Fibroblast of skin of left quadriceps (primary cell): ENCODE results near the gene PGF.

Experiments
- DNase-seq, 2 experiments: peaks; one replicate each; pipeline ENCODE4 v3.0.0-alpha.2; 2013; ENCODE audit warnings: low read depth in 2 of 2

PGF gene

GRCh38 chr14:74956280-74957072 lies 1.1 kb upstream of the PGF start:
- no peak for DNase-seq

- DNase-seq = no peak
These were observed 556 bp upstream of the PGF start for GRCh38 chr14:74956027-74956279.

- DNase-seq = no peak
These were observed 509 bp downstream of the PGF start for GRCh38 chr14:74954947-74955228.

- no peak for DNase-seq
These were observed 1.0 kb downstream of the PGF start for GRCh38 chr14:74954232-74954946.

GRCh38 chr14:74953686-74954085 lies 1.7 kb downstream of the PGF start:
- DNase-seq = no peak

GRCh38 chr14:74952697-74953484 lies 2.5 kb downstream of the PGF start:
- no peak for DNase-seq

GRCh38 chr14:74952180-74952665 lies 3.2 kb downstream of the PGF start:
- DNase-seq = no peak

- DNase-seq = no peak
These were observed 3.8 kb downstream of the PGF start for GRCh38 chr14:74951443-74952179.

GRCh38 chr14:74950795-74951442 lies 4.5 kb downstream of the PGF start:
- no peak for DNase-seq

- DNase-seq = no peak
These were observed 5.4 kb downstream of the PGF start for GRCh38 chr14:74949859-74950573.

GRCh38 chr14:74949191-74949601 lies 6.2 kb downstream of the PGF start:
- DNase-seq = no peak

GRCh38 chr14:74948228-74949175 lies 6.9 kb downstream of the PGF start:
- DNase-seq = no peak

GRCh38 chr14:74947353-74948227 lies 7.8 kb downstream of the PGF start:
- no peak for DNase-seq

- DNase-seq = no peak
These were observed 8.6 kb downstream of the PGF start for GRCh38 chr14:74946659-74947281.

GRCh38 chr14:74945852-74946658 lies 9.3 kb downstream of the PGF start:
- DNase-seq = no peak

GRCh38 chr14:74945261-74945851 lies 10.0 kb downstream of the PGF start:
- no peak for DNase-seq

- DNase-seq = no peak
These were observed 12.8 kb downstream of the PGF start for GRCh38 chr14:74942608-74943007.
